OCI-LY1 (cell line): ENCODE data around the gene RGS2.

ENCODE experiments used
- H2AFZ ChIP-seq: fragments of 200-600 bp; sonication (generic), shearing (Covaris generic); 2 replicates; pipeline ENCODE4 v1.6.0; 2014; ENCODE audit warnings: antibody characterized with exemption, mild to moderate bottlenecking, low read length
- H3F3A ChIP-seq: fragments of 200-600 bp; sonication (generic), shearing (Covaris generic); 2 replicates; pipeline ENCODE4 v1.6.0; 2014; ENCODE audit warnings: mild to moderate bottlenecking, antibody characterized with exemption, low read length, moderate library complexity; ENCODE audit not compliant: insufficient read depth
- H3K27ac ChIP-seq: fragments of 200-600 bp; sonication (generic); 2 replicates; pipeline ENCODE4 v1.5.1; 2014; ENCODE audit warnings: low read length, mixed run types, mild to moderate bottlenecking, low read depth; ENCODE audit not compliant: poor library complexity, severe bottlenecking
- H3K27me3 ChIP-seq: fragments of 200-600 bp; sonication (generic); 2 replicates; pipeline ENCODE4 v1.6.0; 2014; ENCODE audit warnings: antibody characterized with exemption, mild to moderate bottlenecking, low read length, moderate library complexity; ENCODE audit not compliant: insufficient read depth
- H3K36me3 ChIP-seq: fragments of 200-600 bp; sonication (generic); 2 replicates; pipeline ENCODE4 v1.6.1; 2014; ENCODE audit warnings: mild to moderate bottlenecking, antibody characterized with exemption, low read length, moderate library complexity, mixed read lengths; ENCODE audit not compliant: insufficient read depth
- H3K4me1 ChIP-seq: fragments of 200-600 bp; sonication (generic); 2 replicates; pipeline ENCODE4 v1.5.1; 2014; ENCODE audit warnings: mild to moderate bottlenecking, low read length, moderate library complexity; ENCODE audit not compliant: insufficient read depth, severe bottlenecking
- H3K4me2 ChIP-seq: fragments of 200-600 bp; sonication (generic), shearing (Covaris generic); 2 replicates; pipeline ENCODE4 v1.6.1; 2014; ENCODE audit warnings: low read length
- H3K4me3 ChIP-seq: fragments of 200-600 bp; sonication (generic); 2 replicates; pipeline ENCODE4 v1.5.1; 2014; ENCODE audit warnings: low read length, low read depth, mild to moderate bottlenecking, mixed read lengths; ENCODE audit not compliant: poor library complexity, severe bottlenecking
- H3K79me2 ChIP-seq: fragments of 200-600 bp; shearing (Covaris generic); 2 replicates; pipeline ENCODE4 v1.6.1; 2016; ENCODE audit warnings: mixed run types, low read length, mixed read lengths; ENCODE audit not compliant: insufficient read depth
- H3K9ac ChIP-seq: fragments of 200-600 bp; sonication (generic), shearing (Covaris generic); 2 replicates; pipeline ENCODE4 v1.6.1; 2014; ENCODE audit warnings: mild to moderate bottlenecking, low read length, mixed read lengths
- H3K9me2 ChIP-seq: fragments of 200-600 bp; sonication (generic), shearing (Covaris generic); 2 replicates; pipeline ENCODE4 v1.6.1; 2014; ENCODE audit warnings: low read depth, mild to moderate bottlenecking, low read length, mixed read lengths
- H3K9me3 ChIP-seq: fragments of 200-600 bp; shearing (Covaris generic); 2 replicates; pipeline ENCODE4 v1.6.1; 2014; ENCODE audit warnings: low read length, mixed read lengths
- H4K20me1 ChIP-seq: fragments of 200-600 bp; sonication (generic), shearing (Covaris generic); 2 replicates; pipeline ENCODE4 v1.6.0; 2016; ENCODE audit warnings: mild to moderate bottlenecking, low read length; ENCODE audit not compliant: insufficient read depth
- CTCF ChIP-seq: fragments of 200-600 bp; sonication (generic), shearing (Covaris generic); IDR thresholded peaks from 2 replicates; pipeline ENCODE4 v1.5.1; 2017; ENCODE audit warnings: mild to moderate bottlenecking, antibody characterized with exemption, low read length, moderate library complexity, mixed read lengths
- EZH2 ChIP-seq: fragments of 200-600 bp; sonication (generic), shearing (Covaris generic); IDR thresholded peaks from 2 replicates; pipeline ENCODE4 v1.8.0; 2017; ENCODE audit warnings: borderline replicate concordance, mixed run types, mild to moderate bottlenecking, antibody characterized with exemption, low read length, moderate library complexity, mixed read lengths

RGS2 gene

GRCh38 chr1:192852001-192852947 lies 43.4 kb downstream of the RGS2 start:
- Histone ChIP-seq H3K4me3 (no peak overlapping the region), H3K4me2 (no peak overlapping the region), H2AFZ (no peak overlapping the region), H3K9ac (no peak overlapping the region), H3K4me1 (no peaks in the 10 kb centered on the region), H3K36me3 (no peaks in the 10 kb centered on the region), H3K27me3 (no peaks in the 10 kb centered on the region; the same call in 1 of the 2 replicates), H3K27ac (no peak overlapping the region), H3K79me2 (no peaks in the 10 kb centered on the region), H4K20me1 (no peaks in the 10 kb centered on the region), H3F3A (no peaks in the 10 kb centered on the region), H3K9me2 (no peaks in the 10 kb centered on the region), H3K9me3 (no peaks in the 10 kb centered on the region)
- TF ChIP-seq CTCF (no peak), EZH2 (no peak)

GRCh38 chr1:192858456-192858855 lies 49.6 kb downstream of the RGS2 start:
- Histone ChIP-seq H3K27me3 (no peaks in the 10 kb centered on the region), H3K4me3 (no peak overlapping the region), H3K4me1 (no peaks in the 10 kb centered on the region), H3K9me3 (no peaks in the 10 kb centered on the region), H3F3A (no peaks in the 10 kb centered on the region), H3K9me2 (no peaks in the 10 kb centered on the region), H3K4me2 (no peak overlapping the region), H3K27ac (no peak overlapping the region), H3K79me2 (no peaks in the 10 kb centered on the region), H2AFZ (no peak overlapping the region), H3K36me3 (no peaks in the 10 kb centered on the region), H3K9ac (no peak overlapping the region), H4K20me1 (no peaks in the 10 kb centered on the region)
- TF ChIP-seq EZH2 (no peak), CTCF (no peak)

GRCh38 chr1:192859808-192860207 lies 51.0 kb downstream of the RGS2 start:
- H3K9me2 ChIP-seq = no peaks in the 10 kb centered on the region
- H3K4me2 ChIP-seq = no peak overlapping the region
- no peak overlapping the region for H2AFZ ChIP-seq
- H3K27me3 ChIP-seq = no peaks in the 10 kb centered on the region
- H3K4me3 ChIP-seq = no peak overlapping the region
- H3K9me3 ChIP-seq = no peaks in the 10 kb centered on the region
- no peaks in the 10 kb centered on the region for H3K4me1 ChIP-seq
- no peaks in the 10 kb centered on the region for H4K20me1 ChIP-seq
- no peaks in the 10 kb centered on the region for H3F3A ChIP-seq
- no peak for TF ChIP-seq EZH2
- no peak for TF ChIP-seq CTCF
- no peak overlapping the region for H3K27ac ChIP-seq
- H3K79me2 ChIP-seq = no peaks in the 10 kb centered on the region
- no peaks in the 10 kb centered on the region for H3K36me3 ChIP-seq
- no peak overlapping the region for H3K9ac ChIP-seq
